Activated CD8-positive, alpha-beta memory T cell treated with anti-CD3 and anti-CD28 coated beads, Interleukin-2, amount 50 U/mL, for 1 hour (primary cell): ENCODE measurements around the gene MAGI2.

ENCODE experiments used
- DNase-seq: peaks from one replicate; pipeline ENCODE4 v3.0.0-alpha.2; 2020; ENCODE audit errors: extremely low read depth

The MAGI2 gene

DNA sequence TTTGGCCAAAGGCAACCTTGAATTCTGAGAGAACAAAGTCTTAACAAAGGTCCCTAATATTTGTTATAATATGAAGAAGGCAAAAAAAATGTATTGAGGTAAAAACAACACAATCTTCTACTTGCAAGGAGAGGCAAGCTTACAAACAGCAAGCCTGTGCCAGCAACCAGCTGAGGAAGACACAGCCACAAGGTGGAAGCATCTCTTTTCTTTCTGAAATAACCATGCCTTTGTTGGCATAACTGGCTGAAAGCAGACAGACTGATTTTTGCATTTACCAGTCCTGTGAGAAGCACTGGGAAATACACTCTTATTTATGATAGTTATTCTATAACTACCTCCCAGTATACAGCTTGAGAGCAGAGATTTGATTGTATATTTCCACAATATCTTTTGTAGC lies 1362.9 kb downstream of the MAGI2 start:
- DNase-seq, result no peak

DNA sequence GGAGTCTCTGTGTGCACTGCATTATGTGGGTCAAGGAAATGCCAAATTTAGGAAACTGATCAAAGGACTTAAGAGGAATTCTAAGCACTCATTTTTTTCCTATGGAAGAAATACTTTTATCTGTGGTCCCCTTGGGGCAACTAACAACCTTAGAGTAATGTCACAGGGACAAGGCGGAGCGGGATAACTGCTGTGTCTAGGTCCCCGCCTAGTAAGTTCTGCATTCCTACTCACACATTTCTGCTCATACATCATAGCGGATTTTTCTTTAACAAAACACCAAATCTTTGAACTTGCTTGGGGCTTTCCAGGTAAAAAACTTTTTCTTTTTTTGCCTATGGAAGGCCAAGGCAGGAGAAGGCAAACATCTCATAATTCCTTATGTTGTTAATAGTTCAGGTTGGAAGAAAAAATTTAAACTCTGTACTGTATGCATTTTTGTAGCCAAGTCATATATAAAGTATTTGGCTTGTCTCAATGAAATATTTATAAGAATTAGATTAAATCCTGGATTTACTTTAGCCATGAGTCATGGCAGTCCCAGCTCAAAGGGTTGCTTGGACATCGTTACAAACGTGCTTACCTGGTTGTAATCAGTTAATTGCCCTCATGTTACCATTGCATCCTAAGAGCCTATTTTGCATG lies 1369.9 kb downstream of the MAGI2 start:
- DNase-seq, result no peak

DNA sequence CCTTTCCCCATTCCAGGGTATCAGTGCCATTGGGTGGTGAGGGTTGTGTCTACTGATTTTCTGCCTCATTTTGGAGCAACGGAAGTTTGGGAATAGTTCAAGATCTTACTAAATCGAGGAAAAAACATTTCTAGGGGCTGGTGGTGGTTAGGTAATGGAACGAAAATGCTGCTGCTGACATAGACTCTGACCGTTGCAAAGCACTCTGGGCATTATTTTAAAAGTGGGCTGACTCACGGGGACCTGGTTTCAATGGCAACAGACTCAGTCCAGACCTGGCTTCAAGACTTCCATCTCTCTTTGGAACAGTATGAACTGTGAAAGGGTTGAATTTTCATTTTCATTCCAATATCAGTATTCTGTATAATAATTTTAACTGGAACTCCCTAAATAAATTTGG lies 1370.9 kb downstream of the MAGI2 start:
- DNase-seq, result no peak

DNA sequence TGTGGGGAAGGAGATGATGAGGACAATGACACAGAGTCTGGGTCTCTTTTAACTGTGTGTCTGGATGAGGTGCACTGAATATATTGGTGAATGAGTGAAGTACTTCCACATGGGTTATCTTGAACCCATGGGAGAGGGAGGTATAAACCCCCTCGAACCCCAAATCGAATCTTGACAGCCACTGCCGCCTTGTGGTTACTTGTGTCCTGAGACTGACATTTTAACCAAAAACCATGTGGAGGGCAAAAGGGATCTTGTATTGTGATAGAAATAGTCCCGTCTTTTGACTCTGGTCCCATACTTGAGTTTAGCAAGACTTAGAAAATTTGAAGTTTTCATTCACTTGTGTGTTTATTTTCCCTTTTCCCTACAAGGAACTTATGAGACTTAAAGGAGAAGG lies 1371.6 kb downstream of the MAGI2 start:
- no peak for DNase-seq

DNA sequence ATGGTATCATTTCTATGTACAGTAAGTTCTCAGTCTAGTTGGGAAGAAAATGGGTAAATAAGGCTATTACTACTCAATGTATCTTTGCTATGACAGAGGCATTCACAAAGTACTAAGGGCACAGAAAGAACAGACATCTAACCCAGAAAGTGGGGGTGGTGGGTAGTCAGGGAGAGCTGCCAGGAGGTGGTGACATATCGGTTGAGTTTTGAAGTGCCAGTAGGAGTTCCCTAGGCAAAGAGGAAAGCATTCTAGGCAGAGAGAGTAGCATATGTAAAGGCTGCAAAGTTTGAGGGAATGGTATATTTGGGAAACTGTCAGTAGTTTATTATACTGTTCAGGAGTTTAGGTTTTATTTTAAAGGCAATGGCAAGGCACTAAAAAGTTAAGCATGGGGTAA lies 1372.1 kb downstream of the MAGI2 start:
- no peak for DNase-seq

DNA sequence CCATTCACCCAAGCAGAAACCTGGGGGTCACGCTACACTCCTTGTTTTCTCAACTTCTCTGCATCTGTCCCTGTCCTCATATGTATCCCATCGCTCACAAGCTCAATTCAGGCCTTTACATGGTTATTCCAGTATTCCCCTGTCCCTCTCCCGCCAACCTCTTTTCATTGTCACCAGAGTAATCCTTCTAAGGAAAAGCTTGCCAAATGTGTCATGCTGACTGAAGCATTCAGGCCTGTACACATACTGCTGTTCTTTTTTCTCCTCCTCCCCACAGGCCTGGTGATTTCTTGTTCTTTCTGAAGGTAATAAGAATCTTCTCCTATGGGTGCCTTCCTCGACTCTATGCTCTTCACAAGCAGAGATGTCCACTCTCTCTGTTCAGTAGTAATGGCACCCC lies 1372.7 kb downstream of the MAGI2 start:
- DNase-seq, result no peak

DNA sequence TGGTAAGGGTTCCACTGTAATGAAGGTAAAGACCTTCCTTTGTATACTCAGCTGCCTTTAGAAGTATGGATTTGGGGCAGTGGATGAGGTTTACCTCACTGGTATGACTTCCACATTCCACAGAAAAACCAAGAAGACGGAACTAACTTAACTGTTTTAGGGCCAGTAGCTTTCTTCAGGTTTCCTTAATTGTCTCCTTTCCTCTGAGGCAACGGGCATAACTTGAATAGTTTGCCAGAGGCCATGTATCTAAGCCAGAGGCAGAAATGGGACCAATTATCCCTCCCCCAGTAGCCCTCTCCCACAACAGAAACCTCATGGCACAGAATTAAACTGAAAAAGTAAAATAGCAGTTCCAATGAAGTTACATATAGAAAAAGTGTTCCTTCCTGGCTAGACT lies 1373.2 kb downstream of the MAGI2 start:
- DNase-seq, result no peak

DNA sequence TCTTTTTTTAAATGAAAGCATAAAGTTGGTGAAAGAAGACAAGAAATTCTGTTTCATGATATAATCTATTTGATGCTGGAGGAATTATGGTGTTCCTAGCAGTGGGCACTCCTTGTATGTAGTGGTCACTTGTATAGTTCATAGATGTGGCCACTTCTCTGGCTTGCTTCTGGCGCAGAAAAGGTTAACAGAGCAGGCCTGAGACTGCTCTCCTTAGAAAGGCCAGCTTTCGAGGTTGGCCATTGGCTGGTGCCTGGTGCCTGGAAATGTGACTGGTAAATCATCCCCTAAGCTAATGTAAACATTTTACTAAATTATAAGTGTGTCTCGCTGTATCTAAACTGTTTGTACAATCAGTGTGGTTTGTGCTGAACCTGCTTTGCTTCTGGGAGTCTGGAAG lies 1378.8 kb downstream of the MAGI2 start:
- no peak for DNase-seq

DNA sequence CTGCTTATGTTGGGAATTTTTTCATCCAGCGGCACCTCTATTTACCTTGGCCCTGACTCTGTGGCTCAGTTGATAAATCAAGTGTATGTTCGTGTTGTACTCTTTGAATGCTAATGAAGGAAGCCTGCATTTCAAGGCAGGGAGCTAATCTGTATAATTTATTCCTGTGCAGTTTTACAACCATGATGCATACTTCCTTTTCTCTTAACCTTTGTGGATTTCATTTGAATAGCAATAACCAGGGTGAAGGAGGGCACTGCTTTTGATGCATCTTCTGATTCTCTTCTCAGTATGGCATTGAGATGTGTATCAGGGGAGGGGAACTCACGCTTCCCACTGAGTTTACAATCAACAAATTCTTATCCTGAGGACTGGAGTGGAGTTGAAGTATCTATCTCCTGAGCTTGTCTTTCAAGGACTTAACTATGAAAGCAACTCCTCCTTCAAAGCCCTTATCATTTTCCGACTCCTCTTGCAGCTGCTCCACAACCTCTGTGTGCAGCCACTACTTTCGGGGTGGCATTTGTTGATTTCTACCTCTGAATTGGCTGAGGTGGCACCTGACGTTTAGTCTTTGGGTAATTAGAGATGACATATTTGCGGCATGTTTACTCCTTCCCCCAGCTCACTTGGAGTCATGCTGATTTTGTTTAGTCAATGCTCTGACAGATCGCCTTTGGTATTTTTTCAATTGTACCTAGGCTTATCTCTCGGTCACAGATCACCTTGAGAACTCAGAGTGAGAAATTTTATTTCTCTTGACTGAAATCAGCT lies 1379.7 kb downstream of the MAGI2 start:
- no peak for DNase-seq

DNA sequence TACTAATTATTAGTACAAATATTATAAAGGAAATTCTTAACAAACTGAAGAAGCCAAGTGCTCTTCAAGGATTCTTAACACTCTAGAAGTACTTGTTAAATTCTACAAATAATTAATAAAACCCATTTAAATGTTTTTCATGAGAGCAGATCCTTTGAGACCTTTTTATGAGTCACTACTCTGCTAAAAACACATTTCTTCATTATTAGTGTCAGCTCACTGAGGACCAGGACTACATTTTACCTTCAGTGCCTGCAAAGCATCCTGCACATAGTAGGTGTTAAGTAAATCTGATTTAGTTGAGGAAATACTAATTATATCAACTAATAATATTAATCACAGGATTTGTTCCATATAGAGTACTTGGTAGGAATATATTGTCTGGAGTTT lies 1381.3 kb downstream of the MAGI2 start:
- DNase-seq, result no peak

DNA sequence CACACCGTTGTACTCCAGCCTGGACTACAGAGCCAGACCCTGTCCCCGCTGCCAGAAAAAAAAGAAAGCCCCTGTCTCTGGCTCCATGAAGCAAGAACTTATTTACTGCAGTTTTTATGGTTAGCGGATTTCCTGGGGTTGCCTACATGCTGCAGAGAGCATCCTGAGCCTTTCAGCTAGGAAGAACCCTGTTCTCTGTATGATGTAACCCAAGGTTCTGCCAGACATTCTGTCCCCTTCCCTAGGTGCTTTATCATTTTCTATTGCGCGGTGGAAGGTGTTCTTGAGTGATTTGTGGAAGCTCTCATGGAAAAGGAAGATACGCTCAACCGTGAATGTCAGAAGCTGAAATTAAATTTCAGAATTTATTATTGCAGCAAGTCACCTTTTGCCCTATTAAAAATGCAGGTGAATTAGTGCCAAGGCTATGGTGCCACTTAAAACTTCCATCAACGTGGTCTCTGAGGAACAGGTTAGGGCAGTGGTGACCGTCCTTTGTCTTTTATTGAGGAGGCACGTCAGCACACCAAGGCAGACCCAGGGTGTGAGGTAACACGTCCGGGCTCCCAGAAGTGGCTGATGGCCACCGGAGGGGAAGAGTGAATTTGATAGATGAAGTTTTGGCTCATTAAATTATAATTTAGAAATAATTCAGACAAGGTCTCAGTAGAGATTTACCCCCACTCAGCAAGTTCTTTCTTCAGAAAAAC lies 1381.8 kb downstream of the MAGI2 start:
- DNase-seq, result no peak

DNA sequence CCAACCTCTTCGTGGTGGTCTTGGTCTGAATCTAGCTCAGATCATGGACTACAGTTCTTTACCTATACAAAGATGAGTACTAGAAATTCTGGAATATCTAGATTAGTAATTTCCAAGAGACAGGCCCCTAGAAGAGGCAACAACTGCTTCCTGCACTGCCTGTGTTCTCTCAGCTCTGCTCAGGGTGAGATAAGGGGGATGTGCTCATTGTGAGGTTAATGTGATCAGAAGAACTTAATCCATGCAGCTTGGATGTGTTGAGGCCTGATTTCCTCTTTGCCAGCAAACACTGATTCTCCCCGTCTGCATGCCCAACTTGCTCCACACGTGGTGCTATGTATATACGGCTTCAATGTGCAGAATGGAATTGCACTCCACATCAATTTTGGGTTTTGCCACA lies 1386.9 kb downstream of the MAGI2 start:
- no peak for DNase-seq

DNA sequence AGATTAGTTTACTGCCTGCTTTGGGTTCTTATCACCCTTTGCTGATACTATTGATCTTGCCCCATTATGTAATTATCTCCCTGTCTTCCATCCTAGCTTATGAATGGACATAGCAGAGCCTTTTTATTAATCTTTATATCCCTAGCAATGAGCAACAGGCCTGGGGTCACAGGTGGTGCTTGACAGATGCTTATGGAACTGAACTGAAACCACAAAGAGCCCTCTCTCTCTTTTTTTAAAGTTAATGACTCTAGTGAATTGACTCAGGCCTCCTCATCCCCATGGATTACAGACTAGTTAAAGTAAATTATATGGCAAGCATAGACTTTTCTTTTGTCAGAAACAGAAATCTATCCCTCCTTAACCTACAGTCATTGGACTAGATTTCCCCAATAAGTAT lies 1389.7 kb downstream of the MAGI2 start:
- no peak for DNase-seq

DNA sequence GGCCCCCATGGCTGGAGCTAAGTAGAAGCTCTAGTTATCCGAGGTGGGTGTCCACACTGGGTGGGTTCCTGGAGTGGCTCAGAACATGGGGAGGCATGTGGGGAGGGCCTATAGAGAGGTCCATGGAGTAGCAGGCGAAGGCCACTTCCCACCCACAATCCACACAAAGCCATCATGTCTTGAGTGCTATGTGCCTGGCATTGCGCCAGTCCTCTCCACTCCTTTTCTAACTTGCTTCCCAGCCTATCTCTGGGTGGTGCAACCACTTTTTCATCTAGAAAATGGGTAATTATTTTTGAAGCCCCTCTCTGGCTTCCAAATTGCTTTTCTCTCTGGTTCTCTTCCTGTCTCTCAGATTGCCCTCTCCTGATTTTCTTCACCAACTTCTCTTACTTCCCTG lies 1391.3 kb downstream of the MAGI2 start:
- no peak for DNase-seq

DNA sequence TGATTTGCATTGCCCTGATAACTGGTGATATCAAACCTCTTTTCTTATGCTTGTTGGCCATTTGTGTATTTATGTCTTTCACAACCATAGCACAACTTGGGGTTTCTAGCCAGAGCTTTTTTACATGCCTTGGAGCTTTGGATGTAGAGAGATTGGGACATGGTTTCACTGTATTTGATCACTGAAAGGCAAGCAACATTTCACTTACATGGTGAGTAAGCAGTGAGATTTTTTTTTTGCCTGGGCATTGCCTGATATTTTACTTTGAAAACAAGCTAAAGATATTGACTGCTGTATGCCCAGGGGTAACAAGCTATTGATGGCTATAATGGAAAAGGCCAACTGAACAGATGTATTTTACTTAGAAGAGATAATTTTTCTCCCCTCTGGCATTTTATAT lies 1395.9 kb downstream of the MAGI2 start:
- no peak for DNase-seq

DNA sequence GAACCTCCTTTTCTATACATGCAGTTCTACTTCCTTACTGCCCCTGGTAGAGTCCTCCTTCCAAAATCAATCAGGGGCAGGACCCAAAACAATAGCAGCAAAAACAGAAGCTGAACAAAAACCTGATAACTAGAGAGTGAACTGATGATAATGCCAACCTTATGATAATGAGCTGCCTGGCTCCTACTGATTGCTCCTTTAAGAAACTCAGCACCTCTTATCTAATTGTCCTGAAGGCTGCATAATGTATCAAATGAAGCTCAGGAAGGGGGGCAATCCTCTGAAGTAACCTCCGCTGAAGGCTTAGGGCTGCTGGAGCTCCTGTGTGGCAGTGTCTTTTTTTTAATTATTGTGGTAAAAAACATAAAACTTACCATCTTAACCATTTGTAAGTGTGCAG lies 1397.9 kb downstream of the MAGI2 start:
- no peak for DNase-seq

DNA sequence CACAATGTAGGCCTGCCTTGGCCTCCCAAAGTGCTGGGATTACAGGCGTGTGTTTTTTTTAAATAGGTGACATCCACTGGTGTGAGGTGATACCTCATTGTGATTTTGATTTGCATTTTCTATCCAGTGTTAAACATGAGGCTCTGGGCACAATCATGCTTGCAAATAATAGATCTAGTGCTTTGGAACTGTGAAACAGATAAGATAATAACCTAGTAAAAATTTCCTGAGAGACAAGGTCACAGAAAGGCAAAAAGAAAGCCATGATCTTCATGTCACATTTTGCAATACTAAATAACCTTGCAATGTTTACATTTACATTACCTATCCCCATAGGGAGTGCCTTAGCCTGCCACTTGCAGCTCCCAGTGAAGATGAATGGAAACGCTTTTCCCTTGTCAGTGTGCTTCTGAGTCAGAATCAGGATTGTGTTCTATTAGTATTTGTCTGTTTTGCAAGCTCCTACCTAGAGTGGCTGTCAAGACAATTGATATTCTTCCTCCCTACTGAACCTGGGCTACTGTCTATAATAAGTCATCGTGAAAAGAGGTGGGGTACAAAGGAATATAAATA lies 1398.4 kb downstream of the MAGI2 start:
- no peak for DNase-seq

DNA sequence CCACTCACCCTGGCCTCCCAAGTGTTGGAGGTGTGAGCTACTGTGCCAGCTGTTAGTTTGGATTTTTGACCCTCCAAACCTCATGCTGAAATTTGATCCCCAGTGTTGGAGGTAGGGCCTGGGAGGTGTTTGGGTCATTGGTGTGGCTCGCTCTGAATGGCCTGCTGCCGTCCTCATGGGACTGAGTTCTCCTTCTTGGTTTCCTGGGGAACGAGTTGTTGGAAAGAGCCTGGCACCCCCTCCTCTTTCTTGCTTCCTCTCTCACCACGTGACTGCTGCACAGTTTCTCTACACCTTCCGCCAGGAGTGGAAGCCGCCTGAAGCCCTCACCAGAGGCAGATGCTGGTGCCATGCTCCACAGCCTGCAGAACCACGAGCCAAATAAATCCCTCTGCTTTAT lies 1401.4 kb downstream of the MAGI2 start:
- DNase-seq, result no peak

DNA sequence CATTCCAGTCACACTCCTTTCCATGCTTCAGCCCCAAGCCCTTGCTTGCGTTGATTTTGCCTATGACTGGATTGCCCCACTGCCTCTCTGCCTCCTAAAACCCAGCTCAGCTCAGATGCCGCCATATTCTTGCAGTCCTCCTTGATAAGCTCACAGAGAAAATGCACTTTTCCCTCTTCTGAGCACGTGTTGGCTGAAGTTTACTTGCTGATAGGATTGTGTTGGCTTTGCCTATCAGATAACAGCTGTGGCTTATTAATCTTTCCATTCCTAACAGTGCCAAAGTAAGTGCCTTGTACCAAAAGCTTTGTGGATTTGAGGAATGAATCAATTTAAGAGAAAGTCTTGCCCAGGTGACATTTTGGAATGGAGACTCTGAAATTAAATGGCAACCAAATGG lies 1405.7 kb downstream of the MAGI2 start:
- no peak for DNase-seq

DNA sequence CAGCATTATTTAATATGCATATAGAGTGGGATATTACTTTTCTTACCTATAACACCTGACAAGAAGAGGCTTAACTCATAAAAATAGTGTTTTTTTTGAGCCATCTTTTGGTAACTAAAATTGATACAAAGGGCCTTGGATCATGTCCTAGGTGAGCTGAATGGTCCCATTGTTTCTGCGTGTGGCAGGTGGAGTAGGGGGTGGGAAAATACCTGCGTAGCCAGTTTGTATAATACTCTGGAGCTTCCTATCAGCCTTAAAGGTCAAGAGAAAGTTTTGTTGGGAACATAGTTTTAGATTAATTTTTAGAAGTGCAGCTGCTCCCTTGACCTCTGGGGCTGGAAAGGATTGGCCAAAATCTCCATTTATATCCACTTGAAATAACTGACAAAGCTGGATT lies 1410.3 kb downstream of the MAGI2 start:
- DNase-seq, result no peak

DNA sequence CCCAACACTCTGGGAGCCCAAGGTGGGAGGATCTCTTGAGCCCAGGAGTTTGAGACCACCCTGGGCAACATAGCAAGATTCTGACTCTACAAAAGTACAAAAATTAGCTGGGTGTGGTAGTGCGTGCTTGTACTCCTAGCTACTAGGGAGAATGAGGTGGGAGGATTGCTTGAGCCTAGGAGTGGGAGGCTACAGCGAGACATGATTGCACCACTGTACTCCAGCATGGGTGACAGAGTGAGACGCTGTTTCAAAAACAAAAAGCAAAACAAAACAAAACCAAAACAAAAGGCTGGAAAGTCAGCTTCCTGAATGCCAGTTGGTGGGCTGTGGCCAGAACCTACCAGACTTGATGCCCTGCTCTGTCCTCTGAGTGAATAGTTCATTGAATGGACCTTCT lies 1412.0 kb downstream of the MAGI2 start:
- DNase-seq, result no peak

DNA sequence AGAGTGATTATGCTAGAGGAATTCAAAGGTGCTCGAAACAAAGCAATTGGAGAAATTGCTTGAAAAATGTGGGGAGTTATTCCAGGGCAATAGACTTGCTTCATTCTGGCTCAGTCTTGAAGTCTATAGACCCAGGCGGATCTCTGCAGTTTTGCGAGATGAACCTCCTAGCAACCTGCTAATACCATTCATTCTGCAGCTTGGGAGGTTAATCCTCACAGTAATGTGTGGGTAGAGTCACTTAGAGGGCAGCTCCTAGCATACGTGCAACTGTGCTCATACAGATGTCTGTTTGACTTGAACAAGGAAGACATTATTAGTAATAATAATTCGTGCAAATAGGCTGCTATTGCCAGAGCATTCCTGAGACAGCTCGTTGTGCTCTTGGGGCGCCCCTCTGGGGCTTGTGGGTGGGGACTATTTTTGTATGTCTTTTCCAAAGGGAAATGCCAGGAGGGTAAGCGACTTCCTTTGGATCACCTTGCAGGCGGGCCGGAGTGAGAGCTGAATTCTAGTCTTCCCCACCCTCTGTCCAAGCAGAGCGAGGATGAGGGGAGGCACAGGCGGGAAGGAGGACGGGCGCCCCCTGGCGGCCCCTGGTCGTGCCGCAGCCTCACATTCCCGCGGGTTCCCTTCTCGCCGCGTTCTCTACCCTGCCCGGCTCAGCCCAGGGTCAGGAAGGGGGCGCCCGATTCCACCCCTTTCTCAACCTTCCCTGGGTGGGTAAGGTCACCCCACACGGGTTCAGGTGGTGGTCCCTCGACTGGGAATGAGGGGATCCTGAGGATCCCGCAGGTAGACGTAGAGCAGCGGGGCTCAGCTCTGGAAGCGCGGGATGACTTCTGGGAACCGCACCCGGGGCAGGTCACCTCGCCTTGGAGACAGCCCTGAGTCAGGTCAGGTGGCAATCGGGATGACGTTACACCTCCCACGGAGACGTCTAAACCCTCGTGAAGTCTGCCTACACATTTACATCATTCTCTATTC lies 1413.4 kb downstream of the MAGI2 start:
- DNase-seq, result no peak
